NB4 (cell line): ENCODE results near the gene GMNC.

ENCODE experiments used
- DNase-seq: peaks from one replicate; pipeline ENCODE4 v3.0.0; 2010; ENCODE audit warnings: low read depth
- H3K4me3 ChIP-seq: one replicate; pipeline ENCODE4 v1.5.1; 2011; ENCODE audit warnings: mild to moderate bottlenecking, low read depth, low read length, moderate library complexity
- MYC ChIP-seq: IDR thresholded peaks from 2 replicates; pipeline ENCODE4 v1.6.1; 2011; ENCODE audit warnings: low read depth, low read length
- POLR2A ChIP-seq: IDR thresholded peaks from 2 replicates; pipeline ENCODE4 v1.6.1; 2011; ENCODE audit warnings: mild to moderate bottlenecking; ENCODE audit not compliant: insufficient read length; ENCODE audit errors: extremely low read depth
- TF ChIP-seq, protein P1 (sequence below): IDR thresholded peaks from 2 replicates; pipeline ENCODE4 v1.6.1; 2011; ENCODE audit warnings: low read depth, low read length
- TF ChIP-seq, protein P2 (sequence below): IDR thresholded peaks from one replicate; pipeline ENCODE4 v1.5.1; 2012; ENCODE audit warnings: low read depth, low read length

GMNC gene, protein sequence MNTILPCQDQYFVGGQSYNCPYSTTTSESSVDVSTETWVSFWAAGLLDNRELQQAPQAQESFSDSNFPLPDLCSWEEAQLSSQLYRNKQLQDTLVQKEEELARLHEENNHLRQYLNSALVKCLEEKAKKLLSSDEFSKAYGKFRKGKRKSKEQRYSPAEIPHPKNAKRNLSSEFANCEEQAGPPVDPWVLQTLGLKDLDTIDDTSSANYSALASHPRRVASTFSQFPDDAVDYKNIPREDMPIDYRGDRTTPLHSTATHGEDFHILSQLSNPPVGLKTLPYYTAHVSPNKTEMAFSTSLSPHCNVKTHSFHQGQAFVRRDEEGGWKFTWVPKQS

DNA sequence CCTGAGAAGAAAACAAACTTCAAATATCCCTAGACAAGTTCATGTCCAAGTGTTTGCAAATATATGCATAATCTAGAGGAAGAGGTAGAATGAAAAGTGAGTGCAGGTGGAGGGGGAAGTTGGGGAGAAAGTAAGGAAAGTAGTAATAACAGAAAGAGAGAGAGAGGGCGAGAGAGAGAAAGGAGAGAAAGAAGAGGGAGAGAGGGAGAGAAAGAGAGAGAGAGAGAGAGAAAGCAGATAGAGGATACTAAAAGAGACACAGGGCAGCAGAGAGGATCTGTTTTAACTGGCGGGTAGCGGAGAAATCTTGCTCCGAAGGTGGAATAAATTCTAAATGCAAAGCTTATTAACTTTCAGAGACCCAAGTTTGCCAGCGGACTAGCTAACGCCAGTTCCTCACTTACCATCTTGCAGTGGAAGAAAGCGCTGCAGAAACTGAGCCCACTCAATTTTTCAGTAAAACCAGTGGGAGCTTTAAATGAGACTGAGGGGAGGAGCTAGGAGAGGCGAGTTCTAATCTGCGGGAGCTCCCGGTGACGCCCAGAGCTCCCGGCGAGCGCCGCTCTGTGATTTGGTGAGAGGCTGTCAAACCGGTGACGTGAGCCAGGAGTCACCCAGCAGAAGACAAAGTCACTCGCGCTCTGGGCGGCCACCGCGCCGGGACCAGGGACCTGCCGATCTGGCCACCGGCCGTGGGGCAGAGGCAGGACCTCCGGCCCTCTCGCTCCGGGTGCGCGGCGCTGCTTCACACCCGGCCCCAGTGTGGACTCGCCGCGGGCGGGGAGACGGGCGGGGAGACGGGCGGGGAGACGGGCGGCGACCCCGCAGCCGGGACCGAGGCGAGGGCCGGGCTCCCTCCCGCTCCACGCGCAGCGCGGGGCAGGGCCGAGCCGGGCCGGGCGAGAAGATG is at the start of gene GMNC:
Gene GMNC (minus strand): TSS at position 486 of the 910 bp plus-strand sequence. CDS start 79 bp downstream, at position 407.
- DNase-seq, result no peak
- TF ChIP-seq, protein P1, sequence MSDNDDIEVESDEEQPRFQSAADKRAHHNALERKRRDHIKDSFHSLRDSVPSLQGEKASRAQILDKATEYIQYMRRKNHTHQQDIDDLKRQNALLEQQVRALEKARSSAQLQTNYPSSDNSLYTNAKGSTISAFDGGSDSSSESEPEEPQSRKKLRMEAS, result no peak
- no peak for TF ChIP-seq MYC
- TF ChIP-seq, protein P2, sequence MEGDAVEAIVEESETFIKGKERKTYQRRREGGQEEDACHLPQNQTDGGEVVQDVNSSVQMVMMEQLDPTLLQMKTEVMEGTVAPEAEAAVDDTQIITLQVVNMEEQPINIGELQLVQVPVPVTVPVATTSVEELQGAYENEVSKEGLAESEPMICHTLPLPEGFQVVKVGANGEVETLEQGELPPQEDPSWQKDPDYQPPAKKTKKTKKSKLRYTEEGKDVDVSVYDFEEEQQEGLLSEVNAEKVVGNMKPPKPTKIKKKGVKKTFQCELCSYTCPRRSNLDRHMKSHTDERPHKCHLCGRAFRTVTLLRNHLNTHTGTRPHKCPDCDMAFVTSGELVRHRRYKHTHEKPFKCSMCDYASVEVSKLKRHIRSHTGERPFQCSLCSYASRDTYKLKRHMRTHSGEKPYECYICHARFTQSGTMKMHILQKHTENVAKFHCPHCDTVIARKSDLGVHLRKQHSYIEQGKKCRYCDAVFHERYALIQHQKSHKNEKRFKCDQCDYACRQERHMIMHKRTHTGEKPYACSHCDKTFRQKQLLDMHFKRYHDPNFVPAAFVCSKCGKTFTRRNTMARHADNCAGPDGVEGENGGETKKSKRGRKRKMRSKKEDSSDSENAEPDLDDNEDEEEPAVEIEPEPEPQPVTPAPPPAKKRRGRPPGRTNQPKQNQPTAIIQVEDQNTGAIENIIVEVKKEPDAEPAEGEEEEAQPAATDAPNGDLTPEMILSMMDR, result no peak
- TF ChIP-seq POLR2A, result no peak
- H3K4me3 ChIP-seq, result no peak within 1 kb of the TSS

DNA sequence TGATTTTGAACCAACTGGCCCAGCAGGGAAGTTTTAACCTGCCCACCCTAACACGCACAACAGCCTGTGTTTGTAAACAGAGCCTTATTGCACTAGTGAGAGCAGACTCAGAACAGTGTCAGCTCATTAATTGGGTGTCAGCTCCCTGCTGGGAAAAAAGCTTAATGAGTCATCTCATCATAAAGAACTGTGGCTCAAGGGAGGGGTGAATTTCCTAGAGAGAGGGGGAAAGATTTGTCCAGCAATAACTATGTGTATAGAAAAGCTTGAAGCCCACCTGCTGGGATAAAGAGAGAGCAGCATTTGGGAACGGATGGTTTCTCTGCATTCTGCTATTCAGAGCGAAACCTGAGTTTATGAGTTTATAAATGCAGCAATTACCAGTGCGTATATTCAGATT is 48.9 kb upstream of the GMNC start:
- H3K4me3 ChIP-seq, result no peak overlapping the region
- no peak for DNase-seq
- TF ChIP-seq MYC (no peak), POLR2A (no peak)
- TF ChIP-seq, protein P1, result no peak
- TF ChIP-seq, protein P2, result no peak

DNA sequence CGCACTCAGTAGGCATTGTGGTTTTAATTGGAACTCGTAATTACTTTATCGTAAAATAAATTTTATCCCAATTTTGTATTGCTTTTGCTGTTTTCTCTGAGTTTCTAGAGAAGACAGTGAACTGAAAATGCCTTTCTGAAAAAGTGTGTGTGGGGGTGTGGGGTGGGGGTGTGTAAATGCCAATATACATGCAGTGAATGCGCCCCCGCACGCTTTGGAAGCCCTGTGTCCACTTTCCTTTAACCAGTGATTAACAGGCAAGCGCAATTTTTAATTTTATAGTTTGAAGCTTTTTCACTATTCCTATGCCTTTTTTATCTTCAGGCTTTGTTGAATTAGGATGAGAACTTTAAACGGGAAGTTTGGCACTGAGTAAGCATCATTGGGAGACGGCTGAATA is 47.4 kb upstream of the GMNC start:
- H3K4me3 ChIP-seq, result no peak overlapping the region
- DNase-seq, result no peak
- TF ChIP-seq POLR2A (no peak), MYC (no peak)
- TF ChIP-seq, protein P2, result no peak
- TF ChIP-seq, protein P1, result no peak

DNA sequence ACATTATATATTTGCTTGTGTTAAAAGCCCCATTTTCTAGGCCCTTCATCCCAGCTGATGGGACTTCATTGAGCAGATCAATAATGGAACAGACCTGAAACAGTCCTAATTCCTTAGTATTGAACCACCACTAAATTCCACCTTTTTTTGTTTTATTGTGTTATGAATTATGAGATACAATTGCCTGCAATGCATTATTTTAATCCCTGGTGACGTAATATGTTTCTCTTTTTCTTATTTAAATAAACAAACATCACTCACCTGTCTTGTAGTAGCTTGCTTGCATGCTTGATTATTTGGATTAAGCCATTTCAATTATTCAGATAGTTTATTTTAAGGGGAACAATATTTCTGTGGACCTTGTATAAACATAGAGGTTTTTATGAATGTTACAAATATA is 40.7 kb upstream of the GMNC start:
- no peak for TF ChIP-seq MYC
- TF ChIP-seq, protein P2, result no peak
- TF ChIP-seq, protein P1, result no peak
- no peak for TF ChIP-seq POLR2A
- DNase-seq, result no peak
- H3K4me3 ChIP-seq, result no peak overlapping the region

DNA sequence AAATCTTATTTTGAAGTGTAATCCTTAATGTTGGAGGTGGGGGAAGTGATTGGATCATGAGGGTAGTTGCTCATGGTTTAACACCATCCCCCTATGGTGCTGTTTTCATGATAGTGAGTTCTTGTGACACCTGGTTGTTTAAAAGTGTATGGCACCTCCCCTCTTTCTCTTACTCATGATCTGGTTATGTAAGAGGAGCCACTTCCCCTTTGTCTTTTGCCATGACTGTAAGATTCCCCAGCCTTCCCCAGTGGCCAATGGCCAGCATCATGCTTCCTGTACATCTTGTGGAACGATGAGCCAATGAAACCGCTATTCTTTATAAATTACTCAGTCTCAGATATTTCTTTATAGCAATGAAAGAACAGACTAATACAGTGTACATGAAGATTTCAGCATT is 39.8 kb upstream of the GMNC start:
- no peak overlapping the region for H3K4me3 ChIP-seq
- DNase-seq, result peak; percentile 51
- no peak for TF ChIP-seq MYC
- TF ChIP-seq, protein P1, result no peak
- no peak for TF ChIP-seq POLR2A
- TF ChIP-seq, protein P2, result no peak
